NCI-H82 treated with DMSO at 0.1 percent for 48 hours (cell line): ENCODE data around the gene ZNHIT6.
A peak's percentile ranks its signal among the peaks of the same experiment; 100 is the strongest.

Experiments used
- DNase-seq: peaks from one replicate; lab custom pipeline; 2025; ENCODE audit not compliant: unreplicated experiment; lab: John Stamatoyannopoulos, UW

The ZNHIT6 gene

GRCh38 chr1:85623061-85623471 is 85.2 kb downstream of the ZNHIT6 start:
- DNase-seq: no peak

GRCh38 chr1:85621430-85621829 is 86.8 kb downstream of the ZNHIT6 start:
- DNase-seq: no peak

- DNase-seq: no peak
Observed at GRCh38 chr1:85617633-85618100, 90.6 kb downstream of the ZNHIT6 start.

GRCh38 chr1:85616736-85617135 is 91.5 kb downstream of the ZNHIT6 start:
- no peak for DNase-seq

- DNase-seq: no peak
Observed at GRCh38 chr1:85616364-85616705, 91.9 kb downstream of the ZNHIT6 start.

- no peak for DNase-seq
Observed at GRCh38 chr1:85615586-85616363, 92.5 kb downstream of the ZNHIT6 start.

- DNase-seq: no peak
Observed at GRCh38 chr1:85612704-85613361, 95.4 kb downstream of the ZNHIT6 start.

- DNase-seq: no peak
Observed at GRCh38 chr1:85611856-85612255, 96.4 kb downstream of the ZNHIT6 start.

- DNase-seq: no peak
Observed at GRCh38 chr1:85611425-85611824, 96.8 kb downstream of the ZNHIT6 start.

GRCh38 chr1:85609976-85610375 is 98.3 kb downstream of the ZNHIT6 start:
- no peak for DNase-seq

GRCh38 chr1:85608851-85609250 is 99.4 kb downstream of the ZNHIT6 start:
- no peak for DNase-seq

- DNase-seq: no peak
Observed at GRCh38 chr1:85607921-85608265, 100.3 kb downstream of the ZNHIT6 start.

- DNase-seq: no peak
Observed at GRCh38 chr1:85607126-85607920, 100.9 kb downstream of the ZNHIT6 start.

GRCh38 chr1:85606414-85606800 is 101.8 kb downstream of the ZNHIT6 start:
- no peak for DNase-seq

GRCh38 chr1:85605484-85606413 is 102.5 kb downstream of the ZNHIT6 start:
- no peak for DNase-seq

GRCh38 chr1:85604298-85604997 is 103.8 kb downstream of the ZNHIT6 start:
- DNase-seq: no peak

GRCh38 chr1:85603086-85603880 is 105.0 kb downstream of the ZNHIT6 start:
- peak; percentile 74 for DNase-seq

GRCh38 chr1:85602571-85602970 is 105.7 kb downstream of the ZNHIT6 start:
- DNase-seq: no peak

GRCh38 chr1:85601901-85602300 is 106.3 kb downstream of the ZNHIT6 start:
- DNase-seq: no peak
